ENCODE data around the gene KRT4.
"Not testable (repeated sequence)": the region's sequence is repeated elsewhere in the genome, so short reads cannot be mapped to it uniquely, and the experiment has no call there.

Gene KRT4

GRCh38 chr12:52772772-52773171 lies 41.1 kb downstream of the KRT4 start:
- DNase-seq: no peak

- DNase-seq: no peak
Observed at GRCh38 chr12:52772188-52772587, 41.7 kb downstream of the KRT4 start.

- DNase-seq: no peak
Observed at GRCh38 chr12:52771505-52771904, 42.4 kb downstream of the KRT4 start.

GRCh38 chr12:52771088-52771487 lies 42.8 kb downstream of the KRT4 start:
- no peak for DNase-seq

GRCh38 chr12:52769946-52770345 lies 44.0 kb downstream of the KRT4 start:
- no peak for DNase-seq

GRCh38 chr12:52769354-52769753 lies 44.6 kb downstream of the KRT4 start:
- no peak for DNase-seq

GRCh38 chr12:52768479-52769200 lies 45.3 kb downstream of the KRT4 start:
- DNase-seq: no peak

GRCh38 chr12:52767427-52767826 lies 46.5 kb downstream of the KRT4 start:
- DNase-seq: no peak

- no peak for DNase-seq
Observed at GRCh38 chr12:52767020-52767379, 46.9 kb downstream of the KRT4 start.

- no peak for DNase-seq
Observed at GRCh38 chr12:52766351-52767019, 47.4 kb downstream of the KRT4 start.

GRCh38 chr12:52765702-52766101 lies 48.2 kb downstream of the KRT4 start:
- DNase-seq: no peak

- DNase-seq: no peak
Observed at GRCh38 chr12:52763991-52764390, 49.9 kb downstream of the KRT4 start.

- DNase-seq: no peak
Observed at GRCh38 chr12:52763036-52763659, 50.8 kb downstream of the KRT4 start.

GRCh38 chr12:52761802-52762201 lies 52.1 kb downstream of the KRT4 start:
- DNase-seq: no peak

- not testable (repeated sequence) for DNase-seq
Observed at GRCh38 chr12:52761218-52761617, 52.7 kb downstream of the KRT4 start.

- no peak for DNase-seq
Observed at GRCh38 chr12:52760623-52761022, 53.3 kb downstream of the KRT4 start.

GRCh38 chr12:52759695-52760094 lies 54.2 kb downstream of the KRT4 start:
- no peak for DNase-seq

GRCh38 chr12:52759218-52759617 lies 54.7 kb downstream of the KRT4 start:
- no peak for DNase-seq

- no peak for DNase-seq
Observed at GRCh38 chr12:52757449-52758176, 56.3 kb downstream of the KRT4 start.
